ENCODE results near the gene FLT4. TPM values are rescaled to one million over a fixed set of nuclear protein-coding genes. Genes with fewer than 3 reads are reported as not detected.

Gene FLT4
- total RNA-seq, 4 donors from 2014 or later, result 3.1 to 47.5 (median 8.0) TPM

- no peak for TF ChIP-seq CTCF (IDR thresholded peaks at IDR 0.05; ENCODE audit: low read depth)
Measured at GRCh38 chr5:180630426-180630825, 19.0 kb downstream of the FLT4 start.

DNA sequence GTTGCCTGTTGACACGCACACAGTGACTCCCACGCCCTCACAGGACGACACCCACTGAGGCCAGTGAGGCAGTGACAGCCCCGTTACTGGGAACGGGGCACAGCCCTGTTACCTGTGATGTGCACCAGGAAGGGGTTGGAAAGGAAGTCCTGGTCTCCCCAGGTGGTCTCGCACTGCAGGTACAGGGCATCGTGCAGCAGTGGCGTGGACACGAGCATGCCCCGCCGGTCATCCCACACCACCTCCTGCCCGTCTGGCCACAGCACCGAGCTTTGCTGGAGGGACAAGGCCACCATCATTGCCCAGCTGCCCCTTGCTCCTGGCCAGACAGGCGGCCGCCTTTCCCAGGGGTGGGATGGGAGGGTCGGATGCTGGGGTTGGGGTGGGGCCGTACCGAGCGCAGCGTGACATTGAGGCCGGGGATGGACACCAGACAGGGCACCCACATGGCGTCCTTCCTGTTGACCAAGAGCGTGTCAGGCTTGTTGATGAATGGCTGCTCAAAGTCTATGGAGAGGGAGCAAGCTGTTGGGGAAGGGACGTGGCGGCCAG is 19.5 kb downstream of the FLT4 start:
- TF ChIP-seq CTCF (IDR thresholded peaks at IDR 0.05; ENCODE audit: low read depth), result no peak

GRCh38 chr5:180628827-180629750 is 20.3 kb downstream of the FLT4 start:
- no peak for TF ChIP-seq CTCF (IDR thresholded peaks at IDR 0.05; ENCODE audit: low read depth)

- no peak for TF ChIP-seq CTCF (IDR thresholded peaks at IDR 0.05; ENCODE audit: low read depth)
Measured at GRCh38 chr5:180628211-180628610, 21.2 kb downstream of the FLT4 start.

- TF ChIP-seq CTCF (IDR thresholded peaks at IDR 0.05; ENCODE audit: low read depth), result no peak
Measured at GRCh38 chr5:180627386-180628120, 21.8 kb downstream of the FLT4 start.

- TF ChIP-seq CTCF (IDR thresholded peaks at IDR 0.05; ENCODE audit: low read depth), result no peak
Measured at GRCh38 chr5:180626661-180627385, 22.6 kb downstream of the FLT4 start.
